ENCODE results near the gene TEAD1. TPM values are rescaled to one million over a fixed set of nuclear protein-coding genes. Genes with fewer than 3 reads are reported as not detected.

TEAD1 gene
- total and polyA plus RNA-seq, 2 experiments from 2014 or later, result 24.5 to 103 TPM

GRCh38 chr11:12963051-12963450 is 288.8 kb downstream of the TEAD1 start:
- H3K4me3 Mint-ChIP-seq, result no peak overlapping the region
- Histone ChIP-seq H3K36me3 (ENCODE audit: insufficient read depth) (no peaks in the 10 kb centered on the region), H3F3A (replicated peaks; ENCODE audit: low read depth) (no peaks in the 10 kb centered on the region), H3K4me3 (no peak overlapping the region), H3K27ac (ENCODE audit: low read depth) (no peak overlapping the region), H3K4me2 (no peak overlapping the region), H3K9me2 (ENCODE audit: insufficient read depth) (no peaks in the 10 kb centered on the region), H3K27me3 (ENCODE audit: insufficient read depth) (no peaks in the 10 kb centered on the region), H4K20me1 (replicated peaks; ENCODE audit: insufficient read depth) (no peaks in the 10 kb centered on the region), H2AFZ (no peak overlapping the region), H3K4me1 (ENCODE audit: insufficient read depth) (no peaks in the 10 kb centered on the region), H3K79me2 (replicated peaks; ENCODE audit: insufficient read depth) (no peaks in the 10 kb centered on the region)
- H3K4me1 Mint-ChIP-seq, result no peaks in the 10 kb centered on the region; the same call in 2 of the 3 replicates
- H3K27me3 Mint-ChIP-seq (ENCODE audit: insufficient read depth, low read depth, poor library complexity), result peaks cover 7% of the 10 kb centered on the region
- DNase-seq (ENCODE audit: low spot score) (no peak), ATAC-seq (no peak)
- H3K27ac Mint-ChIP-seq, result no peak overlapping the region
- no peak for TF ChIP-seq EZH2phosphoT487 (IDR thresholded peaks at IDR 0.05; ENCODE audit: unreplicated experiment)
- TF ChIP-seq STAT1 (IDR thresholded peaks at IDR 0.05; ENCODE audit: unreplicated experiment), result no peak
- no peak for TF ChIP-seq REST (IDR thresholded peaks at IDR 0.05; ENCODE audit: unreplicated experiment)
- no peak for TF ChIP-seq CTCF (conservative IDR thresholded peaks at IDR 0.05; ENCODE audit: low read depth in 2 of 2)
- TF ChIP-seq EZH2 (IDR thresholded peaks at IDR 0.05; ENCODE audit: low read depth, unreplicated experiment), result no peak
- no peak for TF ChIP-seq NANOG (IDR thresholded peaks at IDR 0.05; ENCODE audit: borderline replicate concordance)
- TF ChIP-seq JUNB (IDR thresholded peaks at IDR 0.05; ENCODE audit: unreplicated experiment), result no peak
- no peaks in the 10 kb centered on the region for H3K9me3 Mint-ChIP-seq
- no peaks in the 10 kb centered on the region for H3K36me3 Mint-ChIP-seq (ENCODE audit: low read depth)

DNA sequence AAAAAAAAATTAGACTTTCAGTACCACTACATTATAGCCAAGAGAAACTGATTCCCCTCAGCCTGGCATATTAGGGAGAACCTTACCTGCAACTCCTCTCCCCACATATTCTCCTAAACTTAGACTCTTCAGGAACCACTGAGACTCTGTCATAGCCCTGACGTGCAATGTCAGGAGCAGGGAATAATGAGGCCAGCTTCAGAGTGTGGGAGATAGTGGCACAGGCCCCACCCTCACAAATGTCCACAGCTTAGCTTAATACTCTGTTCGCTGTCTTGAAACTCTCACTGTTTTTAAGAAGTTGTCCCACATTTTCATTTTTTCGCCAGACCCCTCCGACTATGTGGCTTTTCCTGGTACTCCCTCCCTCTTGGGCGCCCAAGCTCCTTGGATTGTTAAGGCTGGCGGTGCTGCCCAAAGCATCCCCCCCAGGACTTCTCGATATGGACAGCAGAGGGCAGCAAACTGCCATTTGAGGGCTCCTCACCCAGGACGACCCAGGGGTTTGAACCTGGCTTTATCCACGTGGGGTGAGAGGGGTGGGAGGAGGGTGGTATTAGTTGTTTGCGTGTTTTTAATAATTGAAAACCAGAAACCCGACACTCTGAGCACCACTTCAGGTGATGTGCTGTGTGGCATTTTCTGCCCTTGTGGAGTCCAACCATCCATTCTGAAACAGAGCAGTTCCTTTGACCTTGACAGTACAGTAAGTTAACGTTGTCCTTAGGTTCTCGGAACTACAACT is 289.7 kb downstream of the TEAD1 start:
- H3F3A ChIP-seq (replicated peaks; ENCODE audit: low read depth), result no peaks in the 10 kb centered on the region
- H3K27ac ChIP-seq (ENCODE audit: low read depth), result no peak overlapping the region
- Mint-ChIP-seq H3K36me3 (ENCODE audit: low read depth) (no peaks in the 10 kb centered on the region), H3K27me3 (ENCODE audit: insufficient read depth, low read depth, poor library complexity) (peaks cover 7% of the 10 kb centered on the region), H3K9me3 (no peaks in the 10 kb centered on the region), H3K4me3 (no peak overlapping the region), H3K4me1 (no peaks in the 10 kb centered on the region; the same call in 2 of the 3 replicates), H3K27ac (no peak overlapping the region)
- H3K79me2 ChIP-seq (replicated peaks; ENCODE audit: insufficient read depth), result no peaks in the 10 kb centered on the region
- DNase-seq (ENCODE audit: low spot score) (peak; percentile 88), ATAC-seq (peak; percentile 99)
- no peaks in the 10 kb centered on the region for H3K27me3 ChIP-seq (ENCODE audit: insufficient read depth)
- H3K4me1 ChIP-seq (ENCODE audit: insufficient read depth), result no peaks in the 10 kb centered on the region
- H4K20me1 ChIP-seq (replicated peaks; ENCODE audit: insufficient read depth), result no peaks in the 10 kb centered on the region
- H2AFZ ChIP-seq, result peak overlapping the region; percentile 73; the same call in 1 of the 2 replicates
- H3K36me3 ChIP-seq (ENCODE audit: insufficient read depth), result no peaks in the 10 kb centered on the region
- no peak overlapping the region for H3K4me2 ChIP-seq
- no peak overlapping the region for H3K4me3 ChIP-seq
- H3K9me2 ChIP-seq (ENCODE audit: insufficient read depth), result no peaks in the 10 kb centered on the region
- no peak for TF ChIP-seq EZH2 (IDR thresholded peaks at IDR 0.05; ENCODE audit: low read depth, unreplicated experiment)
- no peak for TF ChIP-seq JUNB (IDR thresholded peaks at IDR 0.05; ENCODE audit: unreplicated experiment)
- no peak for TF ChIP-seq EZH2phosphoT487 (IDR thresholded peaks at IDR 0.05; ENCODE audit: unreplicated experiment)
- TF ChIP-seq CTCF (conservative IDR thresholded peaks at IDR 0.05; ENCODE audit: low read depth in 2 of 2), result peak; percentile 95 to 96
